ENCODE data around the gene ITGA11.

The ITGA11 gene

GRCh38 chr15:68352401-68353062, 79.4 kb downstream of the ITGA11 start:
- DNase-seq (ENCODE audit: low spot score), result no peak

GRCh38 chr15:68349151-68349550, 82.8 kb downstream of the ITGA11 start:
- DNase-seq (ENCODE audit: low spot score), result no peak

GRCh38 chr15:68348606-68349005, 83.4 kb downstream of the ITGA11 start:
- DNase-seq (ENCODE audit: low spot score), result no peak

GRCh38 chr15:68348081-68348480, 83.9 kb downstream of the ITGA11 start:
- DNase-seq (ENCODE audit: low spot score), result no peak

GRCh38 chr15:68347392-68347791, 84.6 kb downstream of the ITGA11 start:
- no peak for DNase-seq (ENCODE audit: low spot score)

GRCh38 chr15:68346979-68347378, 85.0 kb downstream of the ITGA11 start:
- no peak for DNase-seq (ENCODE audit: low spot score)

- DNase-seq (ENCODE audit: low spot score), result no peak
These were observed 86.5 kb downstream of the ITGA11 start for GRCh38 chr15:68345481-68345880.

GRCh38 chr15:68344600-68344999, 87.4 kb downstream of the ITGA11 start:
- DNase-seq (ENCODE audit: low spot score), result no peak

- no peak for DNase-seq (ENCODE audit: low spot score)
These were observed 88.3 kb downstream of the ITGA11 start for GRCh38 chr15:68343579-68344225.

GRCh38 chr15:68341760-68342725, 89.9 kb downstream of the ITGA11 start:
- DNase-seq (ENCODE audit: low spot score), result no peak

- no peak for DNase-seq (ENCODE audit: low spot score)
These were observed 91.0 kb downstream of the ITGA11 start for GRCh38 chr15:68340726-68341671.

- DNase-seq (ENCODE audit: low spot score), result no peak
These were observed 92.5 kb downstream of the ITGA11 start for GRCh38 chr15:68339481-68339880.

GRCh38 chr15:68337826-68338225, 94.1 kb downstream of the ITGA11 start:
- DNase-seq (ENCODE audit: low spot score), result no peak

- DNase-seq (ENCODE audit: low spot score), result no peak
These were observed 95.4 kb downstream of the ITGA11 start for GRCh38 chr15:68336516-68336915.

- no peak for DNase-seq (ENCODE audit: low spot score)
These were observed 96.3 kb downstream of the ITGA11 start for GRCh38 chr15:68335655-68336054.

- peak; percentile 41 for DNase-seq (ENCODE audit: low spot score)
These were observed 96.7 kb downstream of the ITGA11 start for GRCh38 chr15:68335251-68335650.

- DNase-seq (ENCODE audit: low spot score), result no peak
These were observed 97.3 kb downstream of the ITGA11 start for GRCh38 chr15:68334661-68335124.

GRCh38 chr15:68333775-68334470, 98.0 kb downstream of the ITGA11 start:
- no peak for DNase-seq (ENCODE audit: low spot score)

GRCh38 chr15:68332266-68332665, 99.7 kb downstream of the ITGA11 start:
- DNase-seq (ENCODE audit: low spot score), result no peak

- DNase-seq (ENCODE audit: low spot score), result no peak
These were observed 101.1 kb downstream of the ITGA11 start for GRCh38 chr15:68330901-68331300.

- DNase-seq (ENCODE audit: low spot score), result no peak
These were observed 101.5 kb downstream of the ITGA11 start for GRCh38 chr15:68330416-68330815.
